Fibroblast of villous mesenchyme (primary cell): Measurements from ENCODE around the gene MISP. TPM values are rescaled to one million over a fixed set of nuclear protein-coding genes. Genes with fewer than 3 reads are reported as not detected.
"Not testable (repeated sequence)": the region's sequence is repeated elsewhere in the genome, so short reads cannot be mapped to it uniquely, and the experiment has no call there.

Experiments used
- DNase-seq: peaks from one replicate; pipeline ENCODE4 v3.0.0-alpha.2; 2010; ENCODE audit warnings: low read depth
- H3K4me3 ChIP-seq: 2 replicates; pipeline ENCODE4 v1.5.1; 2011; ENCODE audit warnings: low read depth, mild to moderate bottlenecking, low read length
- CTCF ChIP-seq: IDR thresholded peaks from 2 replicates; pipeline ENCODE4 v1.5.1; 2012; ENCODE audit warnings: low read depth, mild to moderate bottlenecking, low read length; ENCODE audit not compliant: insufficient read depth
- total RNA-seq: library from RNA; depleted of rRNA; stranded (reverse); fragments of >200 nt; gene quantifications from 2 replicates; pipeline ENCODE4 v1.2.3, GENCODE V29; 2012

MISP gene
- total RNA-seq, 1 donor: 0.43 TPM

- TF ChIP-seq CTCF: no peak
- H3K4me3 ChIP-seq: no peak overlapping the region
These were observed 18.5 kb upstream of the MISP start for GRCh38 chr19:732148-733069.

GRCh38 chr19:734716-735115 is 16.2 kb upstream of the MISP start:
- no peak for DNase-seq
- TF ChIP-seq CTCF: no peak
- no peak overlapping the region for H3K4me3 ChIP-seq

More at GRCh38 chr19:732148-733069, 18.5 kb upstream of the MISP start:
- DNase-seq: no peak

- TF ChIP-seq CTCF: no peak
- H3K4me3 ChIP-seq: no peak overlapping the region
- no peak for DNase-seq
These were observed 14.8 kb upstream of the MISP start for GRCh38 chr19:736125-736524.

- DNase-seq: no peak
These were observed 13.3 kb upstream of the MISP start for GRCh38 chr19:737591-738093.

GRCh38 chr19:738509-739128 is 12.3 kb upstream of the MISP start:
- H3K4me3 ChIP-seq: no peak overlapping the region
- no peak for TF ChIP-seq CTCF
- DNase-seq: no peak

More at GRCh38 chr19:737591-738093, 13.3 kb upstream of the MISP start:
- TF ChIP-seq CTCF: peak; percentile 62
- no peak overlapping the region for H3K4me3 ChIP-seq

GRCh38 chr19:739998-740715 is 10.8 kb upstream of the MISP start:
- no peak for TF ChIP-seq CTCF
- DNase-seq: no peak
- H3K4me3 ChIP-seq: no peak overlapping the region

- H3K4me3 ChIP-seq, DNase-seq: not testable (repeated sequence)
These were observed 10.0 kb upstream of the MISP start for GRCh38 chr19:740816-741505.
